Lower lobe of right lung (tissue), 2 donors: Measurements from ENCODE around the gene PHF20. TPM values are rescaled to one million over a fixed set of nuclear protein-coding genes. Genes with fewer than 3 reads are reported as not detected.

ENCODE experiments used
- ATAC-seq, 2 donors: fragments of 200-7000 bp; cut with Tn5 transposase; one replicate each; pipeline ENCODE4 v1.9.1; 2020 to 2022; ENCODE audit warnings: mild to moderate bottlenecking in 2 of 2, moderate library complexity in 2 of 2
- DNase-seq: peaks from one replicate; pipeline ENCODE4 v3.0.0-alpha.2; 2020
- H3K27ac ChIP-seq: fragments of 200-600 bp; one replicate; pipeline ENCODE4 v1.8.0; 2022
- H3K27me3 ChIP-seq: fragments of 200-600 bp; one replicate; pipeline ENCODE4 v1.8.0; 2022; ENCODE audit warnings: low read depth
- H3K36me3 ChIP-seq: fragments of 200-600 bp; one replicate; pipeline ENCODE4 v1.8.0; 2022; ENCODE audit warnings: mild to moderate bottlenecking
- H3K4me1 ChIP-seq: fragments of 200-600 bp; one replicate; pipeline ENCODE4 v1.8.0; 2022
- H3K4me3 ChIP-seq: fragments of 200-600 bp; one replicate; pipeline ENCODE4 v1.8.0; 2022; ENCODE audit warnings: mild to moderate bottlenecking
- H3K9me3 ChIP-seq: fragments of 200-600 bp; one replicate; pipeline ENCODE4 v1.8.0; 2022
- CTCF ChIP-seq: fragments of 200-600 bp; IDR thresholded peaks from one replicate; pipeline ENCODE4 v1.8.0; 2022; ENCODE audit warnings: antibody characterized with exemption, mild to moderate bottlenecking
- intact Hi-C: fragments of 100-400 bp; cut with DNase I; formaldehyde crosslinking; loops from one replicate; pipeline ENCODE4 v1.11.0; 2022
- total RNA-seq: library from RNA; stranded (reverse); fragmentation: NEBNext Ultra II Directional; extraction: Animal tissue kit (Norgen Biotek cat#: 25700); gene quantifications from one replicate; pipeline ENCODE4 v1.2.1, GENCODE V29; 2021
- donor health status: DM: no; HTN: yes; CAD: no; lungs with severe emphysema.

The PHF20 gene
- total RNA-seq, 1 donor from 2014 or later = 47.9 TPM

GRCh38 chr20:35975576-35976373 is 204.0 kb downstream of the PHF20 start:
- intact Hi-C loops = no loop called here
- H3K27ac ChIP-seq = no peak overlapping the region
- no peaks in the 10 kb centered on the region for H3K27me3 ChIP-seq
- no peaks in the 10 kb centered on the region for H3K36me3 ChIP-seq
- no peaks in the 10 kb centered on the region for H3K9me3 ChIP-seq
- DNase-seq (no peak), ATAC-seq (peak; percentile 24)
- no peak for TF ChIP-seq CTCF
- H3K4me1 ChIP-seq = no peaks in the 10 kb centered on the region
- no peak overlapping the region for H3K4me3 ChIP-seq

GRCh38 chr20:35978041-35978513 is 206.3 kb downstream of the PHF20 start:
- Histone ChIP-seq H3K4me3 (no peak overlapping the region), H3K27ac (no peak overlapping the region), H3K9me3 (no peaks in the 10 kb centered on the region), H3K4me1 (no peaks in the 10 kb centered on the region), H3K36me3 (no peaks in the 10 kb centered on the region), H3K27me3 (no peaks in the 10 kb centered on the region)
- ATAC-seq = peak; percentile 37 to 48
- no peak for TF ChIP-seq CTCF
- intact Hi-C loops = no loop called here
- DNase-seq = no peak

- ATAC-seq = no peak
These were observed 207.7 kb downstream of the PHF20 start for GRCh38 chr20:35979544-35979943.

GRCh38 chr20:35981969-35982368 is 210.2 kb downstream of the PHF20 start:
- Histone ChIP-seq H3K36me3 (no peaks in the 10 kb centered on the region), H3K9me3 (no peaks in the 10 kb centered on the region), H3K27me3 (no peaks in the 10 kb centered on the region), H3K27ac (no peak overlapping the region), H3K4me3 (no peak overlapping the region), H3K4me1 (no peaks in the 10 kb centered on the region)
- intact Hi-C loops = no loop called here
- DNase-seq (no peak), ATAC-seq (peak in 1 of 2 donors; percentile 11)
- TF ChIP-seq CTCF = no peak

More at GRCh38 chr20:35979544-35979943, 207.7 kb downstream of the PHF20 start:
- intact Hi-C loops = no loop called here
- Histone ChIP-seq H3K27me3 (no peaks in the 10 kb centered on the region), H3K9me3 (no peaks in the 10 kb centered on the region), H3K4me1 (no peaks in the 10 kb centered on the region), H3K36me3 (no peaks in the 10 kb centered on the region), H3K27ac (no peak overlapping the region), H3K4me3 (no peak overlapping the region)
- TF ChIP-seq CTCF = no peak
- DNase-seq = no peak

- H3K4me1 ChIP-seq = no peaks in the 10 kb centered on the region
- no peak overlapping the region for H3K4me3 ChIP-seq
- no peak for TF ChIP-seq CTCF
- H3K9me3 ChIP-seq = no peaks in the 10 kb centered on the region
- no peaks in the 10 kb centered on the region for H3K27me3 ChIP-seq
- no peak overlapping the region for H3K27ac ChIP-seq
- no peak for ATAC-seq
- no peak for DNase-seq
- intact Hi-C loops = no loop called here
- no peaks in the 10 kb centered on the region for H3K36me3 ChIP-seq
These were observed 212.6 kb downstream of the PHF20 start for GRCh38 chr20:35984382-35984781.
